Measurements from ENCODE around the gene PRAC1.

PRAC1 gene

DNA sequence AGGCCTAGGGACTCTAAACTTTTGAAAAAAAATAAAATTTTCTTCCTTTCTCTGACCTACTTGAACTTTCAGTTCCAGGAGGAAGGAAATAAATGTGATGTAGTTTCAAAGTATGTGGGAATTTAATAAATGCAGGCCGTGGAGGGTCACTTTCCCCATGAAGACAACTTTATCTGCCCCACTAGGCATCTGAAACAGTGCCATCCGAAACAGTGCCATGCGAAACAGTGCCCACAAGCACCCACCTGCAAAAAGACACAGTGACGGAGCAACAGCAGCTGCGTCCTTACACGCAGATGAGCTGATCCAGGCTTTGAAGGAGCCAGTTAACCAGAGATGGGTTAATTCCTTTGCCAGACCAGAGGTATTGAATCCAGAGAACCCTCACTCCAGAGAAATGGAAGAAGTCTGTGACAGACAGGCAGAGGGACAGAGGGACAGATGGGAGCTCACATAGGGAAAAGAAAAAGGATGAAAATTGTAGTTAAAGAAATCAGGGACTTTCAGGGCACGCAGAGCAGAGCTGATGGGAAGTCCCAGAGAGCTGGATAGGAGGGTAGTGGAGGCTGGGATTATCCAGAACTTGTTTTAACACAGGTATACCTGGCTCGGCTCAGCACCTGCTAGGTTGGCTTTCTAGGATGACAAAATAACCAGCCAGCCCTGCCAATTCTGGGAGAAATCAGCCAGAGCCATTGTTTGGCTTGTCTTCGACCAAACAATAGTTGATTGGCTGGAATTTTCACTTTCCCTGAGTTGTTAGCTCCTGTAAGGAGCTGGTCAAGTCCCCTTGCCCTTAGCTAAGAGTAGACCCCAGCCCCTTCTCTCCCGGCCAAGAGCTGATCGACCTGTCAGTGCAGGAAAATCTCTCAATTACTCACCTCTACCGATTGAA, 23.3 kb upstream of the PRAC1 start:
- TF ChIP-seq EP300 (IDR thresholded peaks at IDR 0.05; ENCODE audit: borderline replicate concordance), result no peak
- TF ChIP-seq TCF12 (IDR thresholded peaks at IDR 0.05; ENCODE audit: low read depth), result no peak
- no peak for TF ChIP-seq FOXM1 (IDR thresholded peaks at IDR 0.05; ENCODE audit: borderline replicate concordance, low read depth)
- TF ChIP-seq YY1 (IDR thresholded peaks at IDR 0.05; ENCODE audit: low read depth), result no peak
- no peak for TF ChIP-seq REST (IDR thresholded peaks at IDR 0.05; ENCODE audit: low read depth)
- TF ChIP-seq, protein P1, sequence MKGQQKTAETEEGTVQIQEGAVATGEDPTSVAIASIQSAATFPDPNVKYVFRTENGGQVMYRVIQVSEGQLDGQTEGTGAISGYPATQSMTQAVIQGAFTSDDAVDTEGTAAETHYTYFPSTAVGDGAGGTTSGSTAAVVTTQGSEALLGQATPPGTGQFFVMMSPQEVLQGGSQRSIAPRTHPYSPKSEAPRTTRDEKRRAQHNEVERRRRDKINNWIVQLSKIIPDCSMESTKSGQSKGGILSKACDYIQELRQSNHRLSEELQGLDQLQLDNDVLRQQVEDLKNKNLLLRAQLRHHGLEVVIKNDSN (IDR thresholded peaks at IDR 0.05), result no peak
- no peak for TF ChIP-seq ZBTB7A (IDR thresholded peaks at IDR 0.05; ENCODE audit: low read depth)
- no peak for TF ChIP-seq CEBPB (IDR thresholded peaks at IDR 0.05)
- no peak for TF ChIP-seq MAX (IDR thresholded peaks at IDR 0.05)
- TF ChIP-seq EGR1 (IDR thresholded peaks at IDR 0.05), result no peak
- TF ChIP-seq TAF1 (IDR thresholded peaks at IDR 0.05; ENCODE audit: low read depth), result no peak
- no peak for TF ChIP-seq CREB1 (IDR thresholded peaks at IDR 0.05; ENCODE audit: low read depth)
- TF ChIP-seq TEAD4 (IDR thresholded peaks at IDR 0.05), result no peak
- TF ChIP-seq NFIC (IDR thresholded peaks at IDR 0.05), result no peak
- TF ChIP-seq RAD21 (IDR thresholded peaks at IDR 0.05; ENCODE audit: low read depth), result no peak

DNA sequence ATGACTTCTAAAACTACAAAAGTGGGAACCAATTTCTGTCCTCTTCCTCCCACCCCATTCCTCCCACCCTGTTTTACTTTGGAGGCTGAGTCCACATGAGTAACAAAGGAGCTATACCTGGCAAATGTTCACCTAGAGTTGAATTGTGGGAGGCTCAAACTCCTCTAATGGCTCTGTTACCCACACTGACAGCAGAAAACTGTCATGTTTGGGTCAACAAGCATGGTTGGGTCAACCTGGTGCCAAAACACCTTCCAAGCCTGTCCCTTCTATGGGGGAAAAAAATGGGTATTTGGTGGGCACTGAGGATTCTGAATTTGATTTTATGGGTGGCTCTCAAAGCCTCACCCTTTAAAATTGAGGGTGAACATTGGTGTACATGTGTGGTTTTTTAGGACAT, 18.2 kb upstream of the PRAC1 start:
- TF ChIP-seq REST (IDR thresholded peaks at IDR 0.05; ENCODE audit: low read depth), result no peak

- TF ChIP-seq EGR1 (IDR thresholded peaks at IDR 0.05), result no peak
- TF ChIP-seq, protein P1 (IDR thresholded peaks at IDR 0.05), result no peak
- TF ChIP-seq ZBTB7A (IDR thresholded peaks at IDR 0.05; ENCODE audit: low read depth), result no peak
- no peak for TF ChIP-seq YY1 (IDR thresholded peaks at IDR 0.05; ENCODE audit: low read depth)
- TF ChIP-seq TCF12 (IDR thresholded peaks at IDR 0.05; ENCODE audit: low read depth), result no peak
- no peak for TF ChIP-seq RAD21 (IDR thresholded peaks at IDR 0.05; ENCODE audit: low read depth)
- TF ChIP-seq FOXM1 (IDR thresholded peaks at IDR 0.05; ENCODE audit: borderline replicate concordance, low read depth), result no peak
These were observed 16.6 kb upstream of the PRAC1 start for GRCh38 chr17:48738803-48739526.

DNA sequence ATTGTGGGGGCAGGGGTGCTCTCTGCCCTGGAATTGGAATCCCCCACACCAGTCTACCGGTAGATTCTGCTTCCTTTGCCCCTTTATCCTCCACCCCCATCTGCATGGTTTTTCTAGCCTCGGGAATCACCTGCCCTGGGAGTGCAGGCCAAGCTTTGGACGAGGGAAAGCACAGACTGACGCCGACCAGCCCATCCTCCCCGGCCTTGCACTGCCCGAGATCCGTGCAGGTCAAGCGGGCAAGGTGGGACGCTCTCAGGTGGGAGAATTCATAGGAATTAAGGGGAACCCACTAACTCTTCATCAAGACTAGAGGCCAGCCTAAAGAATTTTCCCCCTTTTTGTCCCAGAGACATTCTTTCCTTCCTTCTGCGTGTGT, 16.1 kb upstream of the PRAC1 start:
- no peak for TF ChIP-seq YY1 (IDR thresholded peaks at IDR 0.05; ENCODE audit: low read depth)
- no peak for TF ChIP-seq CEBPB (IDR thresholded peaks at IDR 0.05)
- TF ChIP-seq NFIC (IDR thresholded peaks at IDR 0.05), result no peak
- TF ChIP-seq, protein P1 (IDR thresholded peaks at IDR 0.05), result no peak
- no peak for TF ChIP-seq FOXM1 (IDR thresholded peaks at IDR 0.05; ENCODE audit: borderline replicate concordance, low read depth)
- TF ChIP-seq ZBTB7A (IDR thresholded peaks at IDR 0.05; ENCODE audit: low read depth), result no peak
- no peak for TF ChIP-seq RAD21 (IDR thresholded peaks at IDR 0.05; ENCODE audit: low read depth)
- TF ChIP-seq MAX (IDR thresholded peaks at IDR 0.05), result no peak
- TF ChIP-seq TCF12 (IDR thresholded peaks at IDR 0.05; ENCODE audit: low read depth), result no peak
- TF ChIP-seq EP300 (IDR thresholded peaks at IDR 0.05; ENCODE audit: borderline replicate concordance), result no peak
- TF ChIP-seq CREB1 (IDR thresholded peaks at IDR 0.05; ENCODE audit: low read depth), result no peak
- TF ChIP-seq TAF1 (IDR thresholded peaks at IDR 0.05; ENCODE audit: low read depth), result no peak
- no peak for TF ChIP-seq EGR1 (IDR thresholded peaks at IDR 0.05)
- no peak for TF ChIP-seq TEAD4 (IDR thresholded peaks at IDR 0.05)
- TF ChIP-seq REST (IDR thresholded peaks at IDR 0.05; ENCODE audit: low read depth), result no peak
